ENCODE data around the gene VSIR. TPM values are rescaled to one million over a fixed set of nuclear protein-coding genes. Genes with fewer than 3 reads are reported as not detected.

The VSIR gene
- total RNA-seq, 1 donor from 2014 or later: 118 TPM

- intact Hi-C loops (cut with micrococcal nuclease): no loop called here
Observed at GRCh38 chr10:71750124-71750841, 23.0 kb downstream of the VSIR start.

GRCh38 chr10:71749396-71749795 is 23.9 kb downstream of the VSIR start:
- intact Hi-C loops (cut with micrococcal nuclease): loop anchor here (5.0 kb wide), 1 partner anchor 37 kb away; no protein-coding TSS in a partner anchor

GRCh38 chr10:71748671-71749191 is 24.6 kb downstream of the VSIR start:
- intact Hi-C loops (cut with micrococcal nuclease): loop anchor here (1.0 to 5.0 kb wide), 6 partner anchors 8 to 36 kb away; partner anchors contain the start of gene VSIR

GRCh38 chr10:71747551-71748523 is 25.5 kb downstream of the VSIR start:
- intact Hi-C loops (cut with micrococcal nuclease): loop anchor here (1.0 to 5.0 kb wide), 6 partner anchors 8 to 36 kb away; partner anchors contain the start of gene VSIR

- intact Hi-C loops (cut with micrococcal nuclease): loop anchor here (5.0 kb wide), 1 partner anchor 35 kb away; no protein-coding TSS in a partner anchor
Observed at GRCh38 chr10:71747039-71747531, 26.2 kb downstream of the VSIR start.

GRCh38 chr10:71746344-71747037 is 26.8 kb downstream of the VSIR start:
- intact Hi-C loops (cut with micrococcal nuclease): loop anchor here (5.0 kb wide), 1 partner anchor 34 kb away; no protein-coding TSS in a partner anchor

- intact Hi-C loops (cut with micrococcal nuclease): loop anchor here (5.0 kb wide), 1 partner anchor 33 kb away; no protein-coding TSS in a partner anchor
Observed at GRCh38 chr10:71745664-71746250, 27.6 kb downstream of the VSIR start.

- intact Hi-C loops (cut with micrococcal nuclease): loop anchor here (5.0 kb wide), 2 partner anchors 33 to 48 kb away; no protein-coding TSS in a partner anchor
Observed at GRCh38 chr10:71744897-71745663, 28.2 kb downstream of the VSIR start.

- intact Hi-C loops (cut with micrococcal nuclease): loop anchor here (5.0 kb wide), 1 partner anchor 47 kb away; no protein-coding TSS in a partner anchor
Observed at GRCh38 chr10:71743866-71744265, 29.5 kb downstream of the VSIR start.

GRCh38 chr10:71743089-71743838 is 30.1 kb downstream of the VSIR start:
- intact Hi-C loops (cut with micrococcal nuclease): loop anchor here (5.0 kb wide), 1 partner anchor 46 kb away; no protein-coding TSS in a partner anchor

- intact Hi-C loops (cut with micrococcal nuclease): loop anchor here (5.0 kb wide), 1 partner anchor 45 kb away; no protein-coding TSS in a partner anchor
Observed at GRCh38 chr10:71742301-71743088, 30.8 kb downstream of the VSIR start.

GRCh38 chr10:71741671-71742070 is 31.6 kb downstream of the VSIR start:
- intact Hi-C loops (cut with micrococcal nuclease): loop anchor here (1.0 to 5.0 kb wide), 2 partner anchors 14 to 44 kb away; no protein-coding TSS in a partner anchor

- intact Hi-C loops (cut with micrococcal nuclease): loop anchor here (1.0 to 5.0 kb wide), 2 partner anchors 14 to 44 kb away; no protein-coding TSS in a partner anchor
Observed at GRCh38 chr10:71741029-71741428, 32.3 kb downstream of the VSIR start.

- intact Hi-C loops (cut with micrococcal nuclease): loop anchor here (5.0 kb wide), 1 partner anchor 43 kb away; no protein-coding TSS in a partner anchor
Observed at GRCh38 chr10:71740069-71740653, 33.2 kb downstream of the VSIR start.

GRCh38 chr10:71739358-71739900 is 33.9 kb downstream of the VSIR start:
- intact Hi-C loops (cut with micrococcal nuclease): no loop called here

- intact Hi-C loops (cut with micrococcal nuclease): no loop called here
Observed at GRCh38 chr10:71737834-71738197, 35.5 kb downstream of the VSIR start.

Measured in T-helper 1 cell treated with Interleukin-12 subunit alpha and Interleukin-12 subunit beta and Interleukin-4 antibody, amounts not matched to agents 30 ng/mL and 1 ng/mL, for 36 hours (primary cell).